Ovary (tissue), 9 donors: ENCODE data around the gene PALLD. TPM values are rescaled to one million over a fixed set of nuclear protein-coding genes. Genes with fewer than 3 reads are reported as not detected.

Source experiments
- DNase-seq, 5 donors: peaks; one replicate each; pipeline ENCODE4 v3.0.0-alpha.2; 2019 to 2020
- H3K27ac ChIP-seq, 2 donors: fragments of 200-600 bp; one replicate each; pipeline versions ENCODE4 v1.5.1 to v1.8.0; 2019 to 2022
- H3K27me3 ChIP-seq: fragments of 200-600 bp; one replicate; pipeline ENCODE4 v1.8.0; 2022
- H3K36me3 ChIP-seq: fragments of 200-600 bp; sonication (generic); one replicate; pipeline ENCODE4 v1.5.1; 2019
- H3K4me1 ChIP-seq: one replicate; pipeline ENCODE4 v1.8.1; 2013; ENCODE audit warnings: mild to moderate bottlenecking, moderate library complexity; ENCODE audit not compliant: insufficient read depth
- H3K4me3 ChIP-seq: fragments of 200-600 bp; sonication (generic); one replicate; pipeline ENCODE4 v1.5.1; 2017
- H3K9me3 ChIP-seq, 2 donors: fragments of 200-600 bp in 1 of 2; sonication (generic) in 1 of 2; one replicate each; pipeline versions ENCODE4 v1.5.1 to v1.8.1; 2013 to 2019; ENCODE audit warnings: mild to moderate bottlenecking in 1 of 2, moderate library complexity in 1 of 2
- EP300 ChIP-seq: sonication (generic); formaldehyde crosslinking; IDR thresholded peaks from one replicate; pipeline ENCODE4 v1.6.1; 2017; ENCODE audit warnings: antibody characterized with exemption
- POLR2A ChIP-seq: fragments of 450-650 bp; IDR thresholded peaks from one replicate; pipeline ENCODE4 v1.6.1; 2017; ENCODE audit warnings: antibody characterized with exemption, mild to moderate bottlenecking, moderate library complexity
- WGBS, 3 donors: extraction: QIAGEN DNeasy Blood & Tissue Kit in 1 of 3; methylation state at CpG; one replicate each; pipeline versions ENCODE4 v1.1.5 to v1.1.7; 2013 to 2017; 5-methylcytosine and 5-hydroxymethylcytosine counted together
- intact Hi-C, 4 donors: fragments of 100-400 bp; cut with DNase I; formaldehyde crosslinking; loops; one replicate each; pipeline versions ENCODE4 v1.11.0 to v1.15.1; 2022 to 2023
- polyA plus RNA-seq, 2 donors: library from polyadenylated mRNA; stranded (reverse); fragments of 200-250 nt in 1 of 2; fragments of 350-450 nt in 1 of 2; fragmentation: Illumina TruSeq in 1 of 2; extraction: RNeasy Lipid Tissue Mini Kit (QIAGEN cat#74804) in 1 of 2; gene quantifications; one replicate each; pipeline ENCODE4 v1.2.3, GENCODE V29; 2013 to 2014
- total RNA-seq, 7 donors: library from RNA; depleted of rRNA in 2 of 7; stranded (reverse); fragments of >200 nt in 2 of 7; fragmentation: NEBNext Ultra II Directional in 3 of 7; extraction: Animal tissue kit (Norgen Biotek cat#: 25700) in 3 of 7; gene quantifications; one replicate each; pipeline versions ENCODE4 v1.1.0 to v1.2.4, GENCODE V29; 2016 to 2023
- TF ChIP-seq, protein P1 (sequence below), 3 donors: fragments of 450-650 bp in 2 of 3; fragments of 200-600 bp in 1 of 3; IDR thresholded peaks; one replicate each; pipeline versions ENCODE4 v1.5.1 to v1.8.0; 2016 to 2022; ENCODE audit warnings: antibody characterized with exemption in 3 of 3, mild to moderate bottlenecking in 1 of 3
- donor health status: DM: no; HTN: no; CAD: no; lungs with moderate emphysema.
- donor health status: DM: no; HTN: no; CAD: no.
- donor health status: Bipolar disorder and iron deficiency.
- donor health status: DM: yes; HTN: yes; CAD: no.
- donor health status: DM: no; HTN: no; CAD: no.
- donor health status: DM: yes; HTN: yes; CAD: no.

The PALLD gene
- total and polyA plus RNA-seq, 9 donors = 96.8 to 605 (median 137) TPM

DNA sequence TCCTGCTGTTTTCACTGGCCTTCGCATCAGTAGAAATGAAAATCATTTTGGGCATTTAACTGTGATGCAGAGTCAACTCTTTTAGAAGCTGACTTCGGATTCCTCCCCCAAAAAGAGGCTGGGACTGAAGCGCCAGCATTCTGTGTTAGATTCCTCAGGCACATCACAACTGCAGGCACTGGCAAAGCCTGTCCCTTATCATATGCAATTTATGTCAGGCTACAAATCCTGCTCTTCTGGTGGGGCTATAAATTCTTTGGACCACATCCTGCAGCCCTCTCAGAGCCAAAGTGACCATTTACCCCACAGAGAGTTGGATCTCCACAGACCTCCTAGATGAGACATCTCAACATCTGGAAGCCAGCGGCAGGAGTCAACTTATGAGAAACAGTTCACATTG, 374.8 kb downstream of the PALLD start:
- TF ChIP-seq EP300 = no peak
- TF ChIP-seq, protein P1, sequence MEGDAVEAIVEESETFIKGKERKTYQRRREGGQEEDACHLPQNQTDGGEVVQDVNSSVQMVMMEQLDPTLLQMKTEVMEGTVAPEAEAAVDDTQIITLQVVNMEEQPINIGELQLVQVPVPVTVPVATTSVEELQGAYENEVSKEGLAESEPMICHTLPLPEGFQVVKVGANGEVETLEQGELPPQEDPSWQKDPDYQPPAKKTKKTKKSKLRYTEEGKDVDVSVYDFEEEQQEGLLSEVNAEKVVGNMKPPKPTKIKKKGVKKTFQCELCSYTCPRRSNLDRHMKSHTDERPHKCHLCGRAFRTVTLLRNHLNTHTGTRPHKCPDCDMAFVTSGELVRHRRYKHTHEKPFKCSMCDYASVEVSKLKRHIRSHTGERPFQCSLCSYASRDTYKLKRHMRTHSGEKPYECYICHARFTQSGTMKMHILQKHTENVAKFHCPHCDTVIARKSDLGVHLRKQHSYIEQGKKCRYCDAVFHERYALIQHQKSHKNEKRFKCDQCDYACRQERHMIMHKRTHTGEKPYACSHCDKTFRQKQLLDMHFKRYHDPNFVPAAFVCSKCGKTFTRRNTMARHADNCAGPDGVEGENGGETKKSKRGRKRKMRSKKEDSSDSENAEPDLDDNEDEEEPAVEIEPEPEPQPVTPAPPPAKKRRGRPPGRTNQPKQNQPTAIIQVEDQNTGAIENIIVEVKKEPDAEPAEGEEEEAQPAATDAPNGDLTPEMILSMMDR (IDR thresholded peaks at IDR 0.05) = no peak
- no peak for TF ChIP-seq POLR2A
- WGBS, 3 donors = 54 to 84% (median 73%) methylated on average over 4 of the region's 4 CpGs
- H3K4me1 ChIP-seq = peaks cover 14% of the 10 kb centered on the region

DNA sequence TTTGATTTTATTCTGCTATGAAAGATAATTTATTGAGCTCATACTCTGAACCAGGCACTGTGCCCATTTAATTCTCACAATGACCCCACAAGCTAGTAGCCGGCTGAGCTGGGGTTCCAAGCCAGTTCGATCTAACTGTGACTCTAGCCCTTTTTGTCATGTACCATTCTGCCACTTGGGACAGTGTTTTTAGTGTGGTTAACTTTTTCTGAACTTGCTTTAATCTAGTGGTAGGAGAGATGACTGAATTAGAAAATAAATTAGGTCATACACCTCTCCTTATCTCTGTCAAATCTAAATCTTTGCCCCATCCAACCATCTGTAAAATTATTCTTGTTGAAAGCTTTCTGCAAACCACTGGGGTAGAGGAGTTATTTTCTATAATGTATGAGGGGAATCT, 377.2 kb downstream of the PALLD start:
- 71 to 95% (median 87%) methylated on average over 2 of the region's 2 CpGs for WGBS, 3 donors
- no peaks in the 10 kb centered on the region for H3K9me3 ChIP-seq
- TF ChIP-seq, protein P1 (IDR thresholded peaks at IDR 0.05) = no peak
- TF ChIP-seq POLR2A (no peak), EP300 (no peak)
- H3K4me3 ChIP-seq = no peak overlapping the region
- peaks cover 10% of the 10 kb centered on the region for H3K4me1 ChIP-seq
- no peaks in the 10 kb centered on the region for H3K36me3 ChIP-seq
- H3K27me3 ChIP-seq = no peaks in the 10 kb centered on the region
- H3K27ac ChIP-seq = no peak overlapping the region
- no peak for DNase-seq
- intact Hi-C loops = no loop called here

More for the DNA sequence above, 374.8 kb downstream of the PALLD start:
- DNase-seq = no peak
- intact Hi-C loops = no loop called here
- H3K27ac ChIP-seq = no peak overlapping the region
- H3K27me3 ChIP-seq = no peaks in the 10 kb centered on the region
- no peaks in the 10 kb centered on the region for H3K9me3 ChIP-seq
- H3K4me3 ChIP-seq = no peak overlapping the region
- H3K36me3 ChIP-seq = no peaks in the 10 kb centered on the region

DNA sequence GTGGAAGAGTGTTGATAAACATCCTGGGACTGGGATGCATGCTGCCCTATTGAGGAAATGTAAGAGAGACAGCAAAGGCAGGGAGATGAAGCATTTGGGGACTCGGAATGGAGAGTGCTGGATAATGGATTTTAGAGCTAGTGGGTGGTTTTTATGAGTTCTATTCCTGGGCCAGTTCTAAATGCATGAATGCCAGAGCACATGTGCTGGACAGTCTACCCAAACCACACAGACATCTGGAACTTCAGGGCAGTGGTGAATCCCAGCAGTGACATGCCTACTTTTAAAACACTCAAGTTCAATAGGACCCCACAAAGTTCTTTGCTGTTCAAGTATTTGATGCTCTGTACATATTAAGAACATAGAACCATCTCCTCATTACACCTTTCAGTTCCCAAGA, 379.3 kb downstream of the PALLD start:
- no peaks in the 10 kb centered on the region for H3K9me3 ChIP-seq
- no peaks in the 10 kb centered on the region for H3K36me3 ChIP-seq
- DNase-seq = no peak
- no peaks in the 10 kb centered on the region for H3K27me3 ChIP-seq
- H3K4me3 ChIP-seq = no peak overlapping the region
- TF ChIP-seq EP300 = no peak
- TF ChIP-seq, protein P1 (IDR thresholded peaks at IDR 0.05) = no peak
- no peak for TF ChIP-seq POLR2A
- intact Hi-C loops = no loop called here
- H3K27ac ChIP-seq = no peak overlapping the region
- peaks cover 8% of the 10 kb centered on the region for H3K4me1 ChIP-seq
- 79 to 90% (median 80%) methylated on average over 1 of the region's 1 CpG for WGBS, 3 donors

DNA sequence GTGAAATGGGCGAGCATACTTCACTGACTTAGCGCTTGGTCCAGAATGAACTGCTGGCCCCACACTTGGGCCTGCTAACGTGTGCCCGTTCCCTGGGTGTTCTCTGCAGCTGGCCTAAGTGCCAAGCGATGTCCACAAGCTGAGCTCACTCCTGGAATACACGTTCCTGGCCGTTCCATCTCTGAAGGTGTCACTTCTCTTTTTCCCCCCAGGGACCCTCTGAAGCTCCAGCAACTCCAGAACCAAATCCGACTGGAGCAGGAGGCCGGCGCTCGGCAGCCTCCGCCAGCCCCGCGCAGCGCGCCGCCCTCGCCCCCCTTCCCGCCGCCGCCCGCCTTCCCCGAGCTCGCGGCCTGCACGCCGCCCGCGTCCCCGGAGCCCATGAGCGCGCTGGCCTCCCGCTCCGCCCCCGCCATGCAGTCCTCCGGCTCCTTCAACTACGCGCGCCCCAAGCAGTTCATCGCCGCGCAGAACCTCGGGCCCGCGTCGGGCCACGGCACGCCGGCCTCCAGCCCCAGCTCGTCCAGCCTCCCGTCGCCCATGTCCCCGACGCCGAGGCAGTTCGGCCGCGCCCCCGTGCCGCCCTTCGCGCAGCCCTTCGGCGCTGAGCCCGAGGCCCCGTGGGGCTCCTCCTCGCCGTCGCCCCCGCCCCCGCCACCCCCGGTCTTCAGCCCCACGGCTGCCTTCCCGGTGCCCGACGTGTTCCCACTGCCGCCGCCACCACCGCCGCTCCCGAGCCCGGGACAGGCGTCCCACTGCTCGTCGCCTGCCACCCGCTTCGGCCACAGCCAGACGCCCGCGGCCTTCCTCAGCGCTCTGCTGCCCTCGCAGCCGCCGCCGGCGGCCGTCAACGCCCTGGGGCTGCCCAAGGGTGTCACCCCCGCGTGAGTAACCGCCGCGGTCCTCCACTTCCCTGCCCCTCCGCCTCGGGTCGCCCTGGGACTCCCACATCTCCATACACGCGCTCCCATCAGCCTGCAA, 380.9 kb downstream of the PALLD start:
- Histone ChIP-seq H3K4me1 (peaks cover 7% of the 10 kb centered on the region), H3K9me3 (no peaks in the 10 kb centered on the region), H3K36me3 (no peaks in the 10 kb centered on the region), H3K4me3 (peak overlapping the region; percentile 22), H3K27me3 (no peaks in the 10 kb centered on the region), H3K27ac (no peak overlapping the region)
- 73 to 77% (median 76%) methylated on average over 103 to 108 of the region's 108 CpGs for WGBS, 3 donors
- TF ChIP-seq, protein P1 (IDR thresholded peaks at IDR 0.05) = no peak
- no peak for TF ChIP-seq EP300
- no peak for TF ChIP-seq POLR2A
- DNase-seq = no peak
- intact Hi-C loops = no loop called here
